HG03575 (cell line): ENCODE measurements around the gene LIFR.
"Not testable (repeated sequence)": the region's sequence is repeated elsewhere in the genome, so short reads cannot be mapped to it uniquely, and the experiment has no call there.

Experiments used
- ATAC-seq: cut with Tn5 transposase; IDR thresholded peaks from one replicate; pipeline ENCODE4 v1.9.1; 2021; ENCODE audit not compliant: unreplicated experiment, insufficient number of reproducible peaks, low FRiP score; ENCODE audit errors: extremely low read depth

LIFR gene

DNA sequence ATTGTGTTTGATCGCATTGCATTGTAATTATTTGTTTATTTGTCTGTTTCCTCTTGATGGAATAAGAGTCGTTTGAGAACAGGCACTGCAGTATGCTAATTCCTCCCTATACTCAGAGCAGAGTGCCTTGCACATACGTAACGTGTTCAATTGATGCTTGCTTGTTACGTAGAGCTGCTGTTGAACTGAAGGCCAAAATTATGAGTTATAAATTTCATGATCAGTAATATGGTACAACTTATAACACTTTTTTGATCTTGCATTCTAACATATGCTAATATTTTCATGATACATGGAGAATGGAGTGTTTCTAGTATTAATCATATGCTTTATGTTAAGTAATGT, 26.5 kb upstream of the LIFR start:
- ATAC-seq, result no peak

DNA sequence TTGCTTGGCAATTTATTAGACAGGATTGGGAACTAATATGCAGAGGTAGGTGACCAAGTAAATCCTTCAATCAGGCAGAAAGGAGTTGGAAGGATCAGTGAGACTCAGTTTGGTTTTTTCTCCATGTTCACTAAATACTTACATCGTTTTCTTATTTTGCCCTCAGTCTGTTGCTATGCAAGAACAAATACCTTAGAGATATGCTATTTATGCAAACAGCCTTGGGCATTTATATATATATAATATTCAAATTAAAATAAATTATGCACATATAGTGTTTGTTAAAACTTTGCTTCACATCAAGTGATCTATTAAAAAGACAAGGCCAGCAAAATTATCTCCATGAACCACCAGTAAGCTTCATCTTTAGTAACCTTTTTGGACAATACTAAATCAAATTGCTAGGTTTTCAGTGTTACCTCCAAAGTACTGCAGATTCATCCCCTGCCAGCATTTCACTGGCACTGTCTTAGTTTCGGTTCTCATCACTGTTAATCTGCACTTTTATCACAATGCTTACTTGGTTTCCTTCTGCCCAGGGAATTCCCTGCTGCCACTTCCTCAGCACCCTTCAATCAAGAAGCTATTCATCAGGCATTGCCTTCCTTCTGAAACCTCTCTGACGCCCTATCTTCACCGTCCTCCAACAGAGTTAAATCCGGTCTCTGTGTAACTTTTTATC, 26.0 kb upstream of the LIFR start:
- no peak for ATAC-seq

DNA sequence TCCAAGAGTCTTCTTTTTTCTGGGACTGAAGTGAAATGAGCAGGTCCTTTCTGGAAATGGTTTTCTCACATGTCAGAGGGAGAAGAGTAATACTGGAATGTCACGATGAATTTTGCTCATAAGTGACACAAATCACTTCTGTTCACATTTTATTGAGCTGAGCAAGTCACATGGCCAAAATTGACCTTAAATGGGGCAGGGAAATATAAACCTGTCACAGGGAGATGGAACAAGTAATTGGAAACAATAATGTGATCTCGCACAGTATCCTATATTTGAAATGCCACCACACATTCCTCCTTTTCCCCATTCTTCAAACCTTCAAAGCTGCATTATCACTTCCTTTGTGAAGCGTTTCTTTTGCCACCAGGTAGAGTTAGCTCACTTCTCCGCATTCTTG, 25.2 kb upstream of the LIFR start:
- no peak for ATAC-seq

DNA sequence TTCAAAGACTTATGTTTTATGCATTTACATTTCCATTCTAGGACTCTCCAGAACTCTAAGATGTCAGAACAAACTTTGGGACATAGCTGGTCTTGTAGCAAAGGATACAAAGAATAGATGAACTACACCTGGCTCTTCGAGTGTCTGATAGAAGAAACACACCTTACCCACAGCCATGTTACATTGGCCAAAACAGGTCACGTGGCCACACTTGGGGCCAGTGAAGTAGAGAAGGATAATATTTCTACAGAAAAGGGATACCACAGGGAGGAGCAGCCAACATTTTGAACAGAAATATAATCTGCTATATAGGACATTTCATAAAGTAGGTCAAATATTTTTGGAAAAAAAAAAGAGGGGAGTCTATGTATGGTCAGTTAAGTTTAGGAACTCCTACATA, 22.7 kb upstream of the LIFR start:
- no peak for ATAC-seq

DNA sequence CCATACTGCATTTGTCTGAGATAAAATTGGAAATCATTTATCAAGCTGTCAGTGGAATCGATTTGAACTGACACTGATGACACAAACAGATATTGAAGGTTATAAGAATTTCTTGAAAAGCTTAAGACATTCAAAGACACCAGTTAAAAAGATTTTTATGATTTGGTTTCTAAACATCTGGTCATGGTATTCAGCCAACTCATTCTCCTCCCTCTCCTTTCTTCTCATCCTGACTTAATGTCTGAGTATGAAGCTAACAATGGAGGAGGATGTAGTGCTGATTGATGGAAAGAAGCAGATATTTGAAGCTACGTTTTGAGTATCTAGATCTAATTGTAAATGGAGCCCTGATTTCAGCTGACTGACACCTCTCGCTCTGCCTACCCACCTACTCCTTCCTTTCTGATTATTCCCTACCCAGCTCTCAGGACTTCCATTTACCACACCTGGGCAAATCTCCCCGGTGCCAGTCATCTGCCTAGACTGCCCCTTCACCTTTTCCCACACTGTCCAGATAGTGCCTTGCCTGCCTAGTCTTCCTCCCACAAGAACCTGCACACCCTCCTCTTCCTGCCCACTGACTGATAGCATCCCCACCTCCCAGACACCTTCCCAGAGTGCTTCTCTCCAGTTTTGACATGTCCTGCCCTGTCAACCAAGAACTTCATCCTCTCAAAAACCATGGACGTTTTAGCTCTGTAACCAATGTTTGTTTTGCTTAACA, 20.7 kb upstream of the LIFR start:
- no peak for ATAC-seq

DNA sequence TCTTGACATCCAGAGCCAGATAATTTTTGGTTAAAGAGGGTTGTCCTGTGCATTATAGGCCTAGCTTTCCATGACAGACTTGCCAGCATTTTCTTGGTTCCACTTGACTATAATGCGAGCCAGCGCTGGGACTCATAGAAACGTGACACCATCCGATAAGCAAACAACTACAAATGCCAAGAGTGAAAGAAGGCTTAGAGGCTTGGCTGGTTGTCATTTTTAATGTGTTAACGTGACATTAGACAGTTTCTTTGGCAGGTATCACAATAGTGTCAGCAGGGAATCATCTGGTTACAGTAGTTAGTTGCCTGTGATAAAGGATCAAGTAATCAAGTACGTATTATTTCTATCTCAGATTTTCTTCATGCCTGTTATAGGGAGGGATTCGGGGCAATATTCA, 20.0 kb upstream of the LIFR start:
- no peak for ATAC-seq

DNA sequence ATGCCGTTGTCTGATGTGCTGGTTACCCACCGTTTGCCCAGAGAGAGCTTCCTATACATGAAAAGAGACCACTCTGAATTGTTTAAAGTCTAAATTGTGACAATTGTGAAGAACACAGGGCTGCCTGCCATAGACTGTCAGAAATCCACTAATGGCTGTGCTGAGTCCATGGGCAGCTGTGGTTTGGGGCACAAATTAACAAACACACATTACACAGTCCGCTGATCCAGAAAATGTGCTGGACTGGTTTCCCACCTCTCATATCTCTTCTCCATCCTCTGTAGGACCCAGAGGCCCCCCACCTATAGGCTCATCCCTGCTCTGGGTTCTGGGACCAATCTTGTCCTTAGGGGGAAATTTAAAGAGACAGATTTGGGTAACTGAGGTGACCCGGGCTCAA, 19.0 kb upstream of the LIFR start:
- no peak for ATAC-seq

DNA sequence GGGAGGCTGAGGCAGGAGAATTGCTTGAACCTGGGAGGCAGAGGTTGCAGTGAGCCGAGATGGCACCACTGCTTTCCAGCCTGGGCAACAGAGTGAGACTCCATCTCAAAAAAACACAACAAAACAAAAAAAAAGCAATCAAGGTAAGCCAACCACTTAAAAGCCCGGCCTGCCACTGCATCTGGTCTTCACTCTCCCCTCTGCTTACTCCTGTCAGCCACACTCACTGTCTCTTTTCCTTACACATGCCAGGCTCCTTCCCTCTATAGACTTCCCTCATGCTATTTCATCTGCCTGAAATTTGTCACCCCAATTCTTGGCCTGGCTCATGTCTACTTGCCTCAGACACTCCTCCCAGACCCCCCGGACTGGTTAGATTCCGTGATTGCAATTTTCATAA, 17.6 kb upstream of the LIFR start:
- ATAC-seq, result no peak

DNA sequence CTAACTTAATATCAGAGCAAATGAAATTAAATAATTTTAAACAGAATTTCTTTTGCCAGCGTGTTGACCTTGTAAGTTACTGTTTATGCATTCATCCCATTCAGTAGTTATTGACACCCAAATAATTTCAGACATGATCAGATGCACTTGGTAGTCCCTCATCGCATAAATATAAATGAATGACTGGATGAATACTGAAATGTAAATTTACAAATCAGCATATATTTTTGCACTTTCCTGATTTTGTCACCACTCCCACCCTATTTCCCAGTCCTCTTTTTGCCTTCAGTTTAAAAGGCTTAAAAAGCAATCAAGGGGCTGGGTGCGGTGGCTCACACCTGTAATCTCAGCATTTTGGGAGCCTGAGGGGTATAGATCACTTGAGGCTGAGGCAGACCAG, 17.1 kb upstream of the LIFR start:
- no peak for ATAC-seq

DNA sequence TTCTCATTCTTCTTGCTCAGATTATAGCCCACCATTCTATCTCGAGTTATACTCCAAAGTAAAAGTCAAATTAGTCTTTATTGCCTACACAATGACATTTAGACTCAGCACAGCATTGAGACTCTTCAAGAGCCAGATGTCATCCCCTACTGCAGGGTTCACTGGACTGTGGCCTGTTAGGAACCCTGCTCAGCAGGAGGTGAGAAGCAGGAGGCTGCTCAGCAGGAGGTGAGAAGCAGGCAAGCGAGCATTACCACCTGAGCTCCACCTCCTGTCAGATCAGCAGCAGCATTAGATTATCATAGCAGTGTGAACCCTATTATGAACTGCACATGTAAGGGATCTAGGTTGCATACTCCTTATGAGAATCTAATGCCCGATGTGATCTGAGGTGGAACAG, 12.7 kb upstream of the LIFR start:
- ATAC-seq, result no peak

DNA sequence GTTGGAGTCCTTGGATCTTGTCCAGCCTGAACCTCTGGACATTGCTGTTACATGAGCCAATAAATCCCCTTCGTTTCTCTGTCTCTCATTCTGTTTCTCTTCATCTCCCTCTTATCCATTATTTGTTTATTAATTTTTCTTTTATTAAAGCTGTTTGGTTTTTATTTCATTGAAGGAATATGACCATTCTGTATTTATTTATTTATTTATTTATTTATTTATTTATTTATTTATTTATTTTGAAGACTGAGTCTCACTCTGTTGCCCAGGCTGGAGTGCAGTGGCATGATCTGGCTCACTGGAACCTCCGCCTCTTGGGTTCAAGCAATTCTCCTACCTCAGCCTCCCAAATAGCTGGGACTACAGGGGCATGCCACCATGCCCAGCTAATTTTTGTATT, 10.9 kb upstream of the LIFR start:
- not testable (repeated sequence) for ATAC-seq

DNA sequence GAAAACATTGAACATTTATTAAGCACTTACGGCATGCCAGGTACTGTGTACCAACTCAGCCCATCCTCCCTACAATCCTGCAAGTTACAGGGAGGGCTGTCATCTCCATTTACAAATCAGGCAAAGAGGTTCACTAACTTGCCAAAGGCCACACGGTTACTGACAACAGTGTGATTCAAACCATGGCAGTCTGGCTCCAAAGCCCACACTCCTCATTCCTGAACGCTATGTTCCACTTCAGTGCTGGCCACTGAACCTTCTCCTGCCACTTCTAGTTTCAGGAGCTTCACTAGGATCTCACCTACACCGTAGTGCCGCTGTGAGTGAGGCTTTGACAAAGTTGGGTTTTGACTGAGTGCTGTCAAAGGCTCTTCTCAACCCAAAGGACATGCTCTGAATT, 7.2 kb upstream of the LIFR start:
- no peak for ATAC-seq

DNA sequence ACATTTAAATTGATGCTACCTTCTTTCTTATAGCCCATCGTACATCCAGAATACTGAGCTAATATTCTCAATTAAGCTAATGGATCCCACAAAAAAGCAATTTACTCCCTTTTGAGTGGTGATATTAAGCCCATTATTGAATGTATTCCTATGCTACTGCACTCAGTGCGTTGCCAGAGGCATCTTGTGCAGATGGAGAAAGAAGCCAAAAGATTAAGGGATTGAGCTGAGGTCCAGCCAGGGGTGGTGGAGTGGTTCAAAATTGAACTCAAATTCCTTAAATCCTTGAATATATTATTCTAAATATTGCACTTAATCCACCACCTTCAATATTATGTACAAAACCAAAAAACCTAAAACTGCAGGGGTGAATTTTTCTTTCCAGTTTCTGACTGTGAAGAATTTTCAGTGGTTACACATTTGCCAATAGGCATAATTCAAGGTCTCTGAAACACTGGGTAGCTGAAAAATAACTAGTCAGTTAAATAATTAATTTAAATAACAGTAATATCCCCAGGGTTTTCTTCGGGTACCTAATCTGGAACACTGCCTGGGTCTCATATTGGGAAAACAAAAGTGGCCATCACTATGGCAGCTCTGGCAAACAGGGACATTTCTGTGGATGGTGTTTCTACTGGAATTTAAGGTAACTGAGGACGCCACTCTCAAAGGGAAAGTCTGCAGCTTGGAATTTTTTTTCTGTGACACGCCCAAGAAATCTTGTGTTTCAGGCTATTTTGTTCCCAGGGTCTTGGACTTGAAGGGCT, 6.2 kb upstream of the LIFR start:
- ATAC-seq, result no peak

DNA sequence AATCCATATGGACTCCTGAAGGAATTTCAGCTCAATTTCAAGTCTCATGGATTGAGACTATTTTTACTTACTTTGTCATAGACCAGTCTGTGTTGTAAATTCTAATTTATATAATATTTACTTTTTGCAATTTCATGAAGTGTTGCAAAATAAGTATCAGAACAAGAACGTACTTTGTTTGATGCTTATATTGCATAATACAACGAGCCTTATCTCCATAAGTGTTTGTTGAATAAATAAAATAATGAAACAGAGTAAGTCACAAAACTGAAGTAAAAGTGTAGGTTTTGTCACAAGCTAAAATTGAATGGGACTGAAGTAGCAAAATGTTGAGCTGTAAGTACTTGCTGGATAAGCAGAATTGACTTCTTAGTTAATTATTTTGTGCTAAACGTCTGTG, 3.0 kb upstream of the LIFR start:
- ATAC-seq, result no peak

DNA sequence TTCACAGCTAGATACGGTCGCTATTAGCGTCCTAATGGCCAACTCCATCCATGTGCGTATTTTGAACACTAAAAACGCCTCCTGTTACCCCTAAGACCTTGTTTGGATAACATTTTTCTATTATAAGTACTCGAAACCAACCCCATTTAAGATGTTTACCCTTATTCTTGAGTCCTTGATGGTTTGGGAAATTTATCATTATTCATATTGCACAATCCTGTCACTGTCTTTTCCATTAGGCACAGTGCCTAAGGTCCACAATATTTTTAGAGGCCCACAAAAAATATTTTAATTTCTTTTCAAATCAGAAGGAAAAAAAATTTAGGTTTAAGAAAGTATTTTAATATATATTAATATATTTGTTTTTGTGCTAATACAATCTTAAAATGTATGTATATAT, 1.3 kb upstream of the LIFR start:
- no peak for ATAC-seq

DNA sequence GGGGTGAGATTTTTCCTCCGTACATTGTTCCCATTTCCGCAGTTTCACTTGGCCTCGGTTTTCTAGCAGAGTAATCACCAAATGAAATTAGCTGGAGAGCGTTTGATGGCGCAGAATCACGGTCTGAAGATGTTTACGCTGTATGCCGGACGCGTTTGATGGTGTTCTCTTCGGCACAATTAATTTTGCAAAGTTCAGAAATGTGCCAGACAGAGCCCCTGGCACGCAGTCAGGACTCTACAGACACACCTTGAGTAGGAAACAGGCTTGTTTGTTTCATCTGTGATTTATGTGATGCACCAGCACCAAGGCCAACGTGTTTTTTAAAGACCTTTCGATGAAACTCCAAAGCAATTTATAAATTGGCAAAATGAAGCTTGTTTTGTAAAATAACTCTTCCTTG, 863 bp upstream of the LIFR start:
- ATAC-seq, result no peak

DNA sequence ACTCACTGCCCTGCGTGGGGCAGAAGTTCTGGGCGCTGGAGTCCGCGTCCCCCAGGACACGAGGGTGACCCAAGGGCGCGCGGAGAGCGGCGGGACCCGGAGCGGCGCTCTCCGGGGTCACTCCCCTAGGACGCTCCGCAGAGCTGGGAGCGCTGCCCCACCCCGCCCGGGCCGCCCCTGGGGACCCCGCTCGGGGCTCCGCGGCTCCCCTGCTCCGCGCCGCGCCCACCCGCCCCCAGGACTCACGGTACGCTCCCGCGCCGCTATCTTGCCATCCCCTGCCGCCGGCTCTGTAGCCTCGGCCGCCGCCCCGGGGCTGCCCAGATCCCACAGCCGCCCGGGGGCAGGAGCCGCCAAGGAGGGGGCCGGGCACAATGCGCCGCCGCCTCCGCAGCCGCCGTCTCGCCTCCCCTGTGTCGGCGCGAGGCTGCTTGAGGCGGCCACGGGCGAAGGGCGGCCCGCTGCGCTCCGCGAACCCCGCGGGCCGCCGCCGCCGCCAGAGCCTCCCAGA, 303 bp downstream of the LIFR start:
- no peak for ATAC-seq

DNA sequence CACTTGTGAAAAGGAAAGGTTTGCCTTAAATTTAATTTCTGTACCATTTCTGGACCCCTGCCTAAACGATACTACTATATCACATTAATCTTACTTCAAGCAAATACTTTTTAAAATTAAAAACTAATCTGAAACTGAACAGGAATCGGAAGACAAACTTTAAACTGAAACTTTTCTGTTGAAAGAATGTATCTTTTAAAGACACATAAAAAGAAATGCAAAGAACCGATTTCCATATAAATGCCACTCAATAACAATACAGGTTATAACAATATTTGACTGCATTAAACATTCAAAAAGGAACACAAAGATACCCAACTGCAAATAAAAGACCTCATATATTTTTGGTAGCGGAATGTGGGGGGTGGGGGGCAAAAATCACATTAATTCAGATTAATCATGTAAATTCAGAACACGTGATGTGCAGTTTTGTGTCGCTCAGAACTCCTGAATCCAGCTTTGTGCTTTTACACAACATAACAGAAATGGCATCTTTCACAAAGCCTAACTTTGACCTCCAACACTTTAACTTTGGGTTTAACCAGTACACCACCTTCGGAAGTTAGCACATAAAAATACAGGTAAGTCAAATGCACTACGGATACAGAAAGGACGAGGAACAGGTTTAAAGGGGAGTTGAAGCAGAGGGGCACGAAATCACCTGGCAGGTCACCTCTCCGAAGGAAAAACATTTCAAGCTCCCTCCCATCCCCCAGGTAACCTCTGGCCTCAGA, 925 bp downstream of the LIFR start:
- no peak for ATAC-seq

DNA sequence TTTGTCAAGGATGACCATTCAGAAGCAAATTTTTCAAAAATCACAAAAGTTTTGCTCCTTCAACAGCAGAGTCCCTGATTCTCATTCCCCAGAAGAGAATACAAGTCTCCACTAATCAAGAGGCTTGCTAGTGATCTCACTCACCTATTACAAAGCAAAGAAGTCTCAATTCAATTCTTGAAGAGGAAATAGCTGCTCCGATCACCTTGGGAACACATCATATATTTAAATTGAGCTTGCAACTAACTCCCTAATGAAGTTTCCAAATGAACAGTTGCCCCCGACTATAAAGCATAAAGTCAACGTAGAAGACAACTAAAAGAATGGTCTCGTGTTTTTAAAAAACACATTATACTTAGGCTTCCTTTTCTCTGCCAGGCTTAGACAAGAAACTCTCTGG, 1.6 kb downstream of the LIFR start:
- no peak for ATAC-seq

DNA sequence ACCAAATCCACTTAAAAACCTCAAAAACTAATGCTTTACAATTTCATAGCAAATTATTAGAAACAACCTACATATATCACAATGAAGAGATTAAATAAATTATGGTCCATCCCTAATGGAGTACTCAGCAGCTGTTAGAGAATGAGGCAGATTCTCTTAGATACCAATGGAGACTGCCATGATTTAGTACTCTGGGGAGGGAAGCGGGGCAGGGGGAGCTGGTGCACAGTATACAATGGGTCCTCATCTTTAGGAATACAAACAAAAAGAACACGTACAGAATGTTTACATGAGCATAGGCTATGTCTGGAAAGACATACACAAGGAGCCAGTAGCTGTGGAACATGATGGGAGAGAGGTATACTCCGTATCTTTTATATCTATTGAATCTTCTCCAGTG, 2.0 kb downstream of the LIFR start:
- no peak for ATAC-seq
